ENCODE measurements around the gene WIPF2.

GRCh38 chr17:40307740-40308239 lies 88.7 kb downstream of the WIPF2 start:
- TF ChIP-seq CTCF (IDR thresholded peaks at IDR 0.05; ENCODE audit: poor library complexity): no peak
- TF ChIP-seq EZH2 (IDR thresholded peaks at IDR 0.05; ENCODE audit: borderline replicate concordance): no peak

Measured in hepatocyte (in vitro differentiated cells).